GM19452 (cell line): ENCODE data around the gene PMM1.
"Not testable (repeated sequence)": the region's sequence is repeated elsewhere in the genome, so short reads cannot be mapped to it uniquely, and the experiment has no call there.

Experiments
- ATAC-seq: cut with Tn5 transposase; IDR thresholded peaks from one replicate; pipeline ENCODE4 v1.9.1; 2021; ENCODE audit not compliant: unreplicated experiment

The PMM1 gene

GRCh38 chr22:41589391-41590241 lies at the start of gene PMM1:
Gene PMM1, minus strand, starts transcription at chr22:41589840. Its CDS starts 35 bp downstream, at chr22:41589805.
- peak; percentile 88 for ATAC-seq

DNA sequence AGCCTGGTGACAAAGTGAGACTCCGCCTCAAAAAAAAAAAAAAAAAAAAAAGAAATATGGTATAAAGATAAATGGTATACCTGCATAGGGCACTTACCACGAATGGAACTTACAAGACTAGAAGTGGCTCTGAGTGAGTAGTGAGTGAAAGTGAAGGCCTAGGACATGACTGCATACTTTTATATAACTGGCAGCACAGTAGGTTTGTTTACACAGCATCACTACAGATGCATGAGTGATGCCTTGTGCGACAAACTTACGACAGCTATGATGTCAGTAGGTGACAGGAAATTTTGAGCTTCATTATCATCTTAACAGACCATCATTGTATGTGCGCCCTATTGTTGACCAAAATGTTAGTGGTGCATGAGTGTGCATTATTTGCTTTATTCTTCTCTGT lies 49.1 kb upstream of the PMM1 start:
- no peak for ATAC-seq

DNA sequence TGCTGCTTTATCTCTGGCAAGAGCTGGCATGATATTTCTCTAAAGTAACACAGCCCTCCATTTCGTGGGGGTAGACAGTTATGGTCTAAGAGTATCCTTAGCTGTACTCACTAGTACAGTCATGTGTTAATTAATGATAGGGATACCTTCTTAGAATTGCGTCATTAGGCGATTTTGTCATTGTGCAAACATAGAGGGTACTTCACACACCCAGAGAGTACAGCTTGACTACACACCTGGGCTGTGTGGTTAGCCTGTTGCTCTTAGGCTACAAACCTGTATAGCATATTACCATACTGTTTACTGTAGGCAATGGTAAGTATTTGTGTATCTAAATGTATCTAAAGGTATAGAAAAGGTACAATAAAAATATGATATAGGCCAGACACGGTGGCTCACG lies 48.5 kb upstream of the PMM1 start:
- no peak for ATAC-seq

DNA sequence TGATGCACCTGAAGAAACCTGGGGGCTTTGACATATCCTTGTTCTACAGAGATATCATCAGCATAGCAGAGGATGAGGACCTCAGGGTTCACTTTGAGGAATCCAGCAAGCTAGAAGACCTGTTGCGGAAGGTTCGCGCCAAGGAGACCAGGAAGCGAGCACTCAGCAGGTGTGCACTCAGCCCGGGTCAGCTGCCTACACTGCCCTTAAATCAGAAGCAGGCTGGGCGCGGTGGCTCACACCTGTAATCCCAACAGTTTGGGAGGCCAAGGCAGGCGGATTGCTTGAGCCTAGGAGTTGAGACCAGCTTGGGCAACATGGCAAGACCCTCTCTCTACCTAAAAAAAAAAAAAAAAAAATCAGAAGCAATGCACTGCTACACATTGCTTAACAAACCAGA lies 48.0 kb upstream of the PMM1 start:
- not testable (repeated sequence) for ATAC-seq

GRCh38 chr22:41636467-41636866 lies 46.8 kb upstream of the PMM1 start:
- no peak for ATAC-seq

DNA sequence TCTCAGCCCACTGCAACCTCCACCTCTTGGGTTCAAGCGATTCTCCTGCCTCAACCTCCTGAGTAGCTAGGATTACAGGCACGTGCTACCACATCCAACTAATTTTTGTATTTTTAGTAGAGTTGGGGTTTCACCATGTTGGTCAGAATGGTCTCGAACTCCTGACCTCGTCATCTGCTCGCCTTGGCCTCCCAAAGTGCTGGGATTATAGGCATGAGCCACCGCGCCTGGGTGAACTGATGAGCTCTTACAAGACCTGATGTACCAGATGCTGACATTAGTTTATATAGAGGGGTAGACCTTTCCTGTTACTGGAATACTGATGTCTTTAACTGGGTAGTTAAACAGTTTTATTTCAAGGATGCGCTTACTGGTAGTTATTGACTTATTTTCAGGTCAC lies 45.0 kb upstream of the PMM1 start:
- not testable (repeated sequence) for ATAC-seq

GRCh38 chr22:41631615-41632014 lies 42.0 kb upstream of the PMM1 start:
- ATAC-seq, result not testable (repeated sequence)

DNA sequence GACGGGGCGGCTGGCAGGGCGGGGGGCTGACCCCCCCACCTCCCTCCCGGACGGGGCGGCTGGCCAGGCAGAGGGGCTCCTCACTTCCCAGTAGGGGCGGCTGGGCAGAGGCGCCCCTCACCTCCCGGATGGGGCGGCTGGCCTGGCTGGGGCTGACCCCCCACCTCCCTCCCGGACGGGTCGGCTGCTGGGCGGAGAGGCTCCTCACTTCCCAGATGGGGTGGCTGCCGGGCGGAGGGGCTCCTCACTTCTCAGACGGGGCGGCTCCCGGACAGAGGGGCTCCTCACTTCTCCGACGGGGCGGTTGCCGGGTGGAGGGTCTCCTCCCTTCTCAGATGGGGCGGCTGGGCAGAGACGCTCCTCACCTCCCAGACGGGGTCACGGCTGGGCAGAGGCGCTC lies 41.5 kb upstream of the PMM1 start:
- not testable (repeated sequence) for ATAC-seq

GRCh38 chr22:41625577-41625976 lies 35.9 kb upstream of the PMM1 start:
- no peak for ATAC-seq

DNA sequence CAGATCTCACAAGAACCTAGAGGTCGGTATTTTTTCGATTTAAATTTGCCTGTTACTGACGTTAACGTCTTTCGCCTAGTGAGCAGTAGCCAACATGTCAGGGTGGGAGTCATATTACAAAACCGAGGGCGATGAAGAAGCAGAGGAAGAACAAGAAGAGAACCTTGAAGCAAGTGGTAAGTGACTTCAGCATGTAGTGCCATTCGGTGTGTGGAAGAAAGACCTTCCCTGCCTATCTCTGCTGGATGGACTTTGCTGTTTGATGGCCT lies 32.2 kb upstream of the PMM1 start:
- no peak for ATAC-seq

DNA sequence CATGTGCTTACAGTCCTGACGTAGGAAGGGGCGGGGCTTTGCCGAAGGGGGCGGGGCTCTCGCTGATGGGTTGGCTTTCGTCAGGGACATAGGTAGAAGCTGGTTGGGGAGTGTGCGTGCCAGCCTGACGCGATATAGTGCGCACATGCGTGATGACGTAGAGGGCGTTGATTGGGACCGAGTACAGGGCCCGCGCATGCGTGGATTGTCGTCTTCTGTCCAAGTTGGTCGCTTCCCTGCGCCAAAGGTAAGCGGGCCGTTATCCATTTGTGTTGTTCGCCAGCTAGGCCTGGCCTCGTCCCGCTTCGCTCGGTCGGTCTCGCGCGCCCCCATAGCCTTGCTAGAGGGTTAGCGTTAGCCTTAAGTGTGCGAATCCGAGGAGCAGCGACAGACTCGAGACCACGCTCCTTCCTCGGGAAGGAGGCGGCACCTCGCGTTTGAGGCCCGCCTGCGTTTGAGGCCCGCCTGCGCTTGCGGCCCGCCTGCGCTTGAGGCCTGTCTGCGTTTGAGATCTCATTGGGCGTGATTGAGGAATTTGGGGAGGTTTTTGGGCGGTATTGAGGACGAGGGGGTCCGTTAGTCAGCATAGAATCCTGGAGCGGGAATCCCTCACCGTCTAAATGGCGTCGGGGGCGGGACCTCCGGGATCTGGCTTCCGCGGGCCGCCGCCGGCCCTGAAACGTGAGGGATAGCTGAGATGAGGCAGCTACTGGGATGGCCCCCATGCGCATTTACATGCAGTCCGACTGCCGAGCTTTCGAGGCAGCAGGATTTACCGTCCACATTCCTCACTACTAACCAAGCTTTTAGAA lies 31.7 kb upstream of the PMM1 start, which contains the start of gene XRCC6:
Gene XRCC6 (plus strand): TSS at position 197 of the 812 bp plus-strand sequence. CDS start 710 bp downstream, outside the sequence.
- peak; percentile 71 for ATAC-seq

GRCh38 chr22:41620589-41621098 lies 31.0 kb upstream of the PMM1 start, which contains the start of gene DESI1:
Gene DESI1, minus strand, starts transcription at chr22:41621043. Its CDS starts 204 bp downstream, at chr22:41620839.
- peak; percentile 21 for ATAC-seq

DNA sequence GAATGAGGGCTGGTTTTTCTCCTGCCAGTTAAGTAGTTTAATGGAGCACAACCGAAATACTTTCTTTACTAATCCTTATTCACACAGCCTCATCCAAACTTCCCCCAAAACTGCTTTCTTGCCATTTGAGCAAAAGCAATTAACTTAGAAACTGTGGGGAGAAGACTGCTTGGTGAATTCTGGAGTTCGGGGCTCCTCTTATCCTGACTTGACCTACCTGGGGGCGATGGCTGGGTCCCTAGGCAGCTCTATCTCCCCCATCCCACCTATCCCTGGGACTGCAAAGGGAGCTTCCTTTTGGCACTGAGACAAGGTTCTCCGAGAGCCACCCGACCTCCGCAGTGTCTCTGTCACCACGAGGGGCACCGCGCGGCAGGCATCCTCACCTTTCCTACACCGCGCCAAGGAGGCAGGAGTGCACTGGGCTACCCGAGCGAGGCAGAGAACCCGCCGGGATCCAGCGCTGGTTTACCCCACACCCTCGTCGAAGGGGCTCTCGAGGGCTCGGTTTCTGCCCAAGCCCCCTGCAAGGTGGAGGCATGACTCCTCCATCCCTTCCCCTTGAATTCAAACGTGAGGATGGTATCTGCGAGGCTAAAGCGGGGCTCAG lies 30.4 kb upstream of the PMM1 start:
- ATAC-seq, result peak; percentile 15

DNA sequence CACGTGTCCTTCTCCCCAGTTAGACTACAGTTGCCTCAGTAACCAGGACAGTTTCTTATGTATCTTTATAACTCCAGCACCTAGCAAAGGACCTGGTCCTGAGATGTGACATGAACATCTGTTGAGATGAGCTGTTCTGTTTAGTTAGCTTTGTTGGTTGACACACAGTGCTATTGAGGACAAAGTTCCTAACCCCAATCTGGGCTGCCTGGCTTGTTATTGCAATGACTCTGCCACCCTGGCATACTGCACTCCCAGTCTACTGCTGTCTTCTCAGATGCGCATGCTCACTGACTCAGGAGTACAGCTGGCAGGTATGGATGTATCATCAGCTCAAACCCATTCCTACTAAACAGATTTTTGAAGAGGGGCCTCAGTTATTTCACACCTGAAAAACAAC lies 23.8 kb upstream of the PMM1 start:
- ATAC-seq, result no peak

DNA sequence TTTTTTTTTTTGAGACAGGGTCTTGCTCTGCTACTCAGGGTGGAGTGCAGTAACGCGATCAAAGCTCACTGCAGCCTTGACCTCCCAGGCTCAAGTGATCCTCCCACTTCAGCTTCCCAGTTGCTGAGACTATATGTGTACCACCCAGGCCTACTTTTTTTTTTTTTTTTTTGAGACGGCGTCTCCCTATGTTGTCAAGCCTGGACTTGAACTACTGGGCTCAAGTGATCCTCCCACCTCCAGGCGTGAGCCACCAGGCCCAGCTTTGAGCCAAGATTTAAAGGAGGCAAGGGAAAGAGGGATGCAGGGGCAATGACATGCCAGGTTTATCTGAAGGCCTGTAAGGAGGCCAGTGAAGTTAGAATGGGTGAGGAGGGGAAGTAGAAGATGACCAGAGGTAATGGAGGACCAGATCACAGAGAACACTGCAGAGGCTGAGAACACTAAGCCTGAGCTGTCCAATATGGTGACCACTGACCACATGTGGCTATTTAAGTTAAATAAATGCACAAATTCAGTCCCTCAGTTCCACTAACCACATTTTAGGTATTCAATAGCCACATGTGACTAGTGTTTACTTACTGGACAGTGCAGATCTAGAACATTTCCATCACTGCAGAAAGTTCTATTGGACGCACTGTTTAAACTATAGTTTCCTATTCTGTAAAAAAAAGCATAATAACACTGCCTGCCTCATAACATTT lies 23.1 kb upstream of the PMM1 start:
- no peak for ATAC-seq

DNA sequence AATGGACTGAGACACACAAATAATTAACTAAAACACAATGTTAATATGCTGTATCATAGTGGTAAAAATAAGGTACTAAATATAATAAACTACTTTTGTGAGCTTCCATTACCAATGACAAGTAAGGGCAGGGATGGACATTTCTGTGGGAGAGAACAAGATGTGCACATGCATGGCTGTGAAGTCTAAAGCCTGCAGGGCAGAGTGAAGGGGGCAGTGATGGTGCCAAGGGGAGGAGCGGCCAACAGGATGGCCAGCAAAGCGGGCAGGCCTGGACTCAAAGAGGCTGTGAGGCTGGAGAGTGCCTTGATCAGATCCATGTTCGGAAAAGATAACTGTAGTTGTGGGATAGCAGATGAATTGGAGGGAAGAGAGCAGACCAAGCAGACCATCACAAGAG lies 18.7 kb upstream of the PMM1 start:
- no peak for ATAC-seq

DNA sequence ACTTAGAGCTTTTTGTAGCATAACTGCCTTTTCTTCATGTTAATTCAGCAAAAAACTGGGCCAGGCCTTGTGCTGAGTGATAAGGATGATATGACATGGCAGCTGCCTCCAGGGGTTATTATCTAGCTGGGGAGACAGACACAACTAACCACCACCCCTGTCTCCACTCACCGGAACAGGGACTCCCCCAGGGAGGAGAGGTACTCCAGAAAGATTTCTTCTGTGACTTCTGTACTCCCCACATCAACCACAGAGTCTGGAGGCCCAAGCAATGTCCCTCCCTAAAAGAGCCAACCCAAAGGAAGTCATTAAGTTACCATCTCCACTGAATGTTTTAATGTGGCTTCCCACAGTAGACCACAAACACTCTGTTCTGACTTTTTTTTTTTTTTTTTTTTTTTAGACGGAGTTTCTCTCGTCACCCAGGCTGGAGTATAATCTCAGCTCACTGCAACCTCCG lies 14.3 kb upstream of the PMM1 start:
- ATAC-seq, result peak; percentile 87

- ATAC-seq, result no peak
These were observed 11.3 kb upstream of the PMM1 start for GRCh38 chr22:41600976-41601375.

GRCh38 chr22:41598891-41599635 lies 9.4 kb upstream of the PMM1 start:
- no peak for ATAC-seq

DNA sequence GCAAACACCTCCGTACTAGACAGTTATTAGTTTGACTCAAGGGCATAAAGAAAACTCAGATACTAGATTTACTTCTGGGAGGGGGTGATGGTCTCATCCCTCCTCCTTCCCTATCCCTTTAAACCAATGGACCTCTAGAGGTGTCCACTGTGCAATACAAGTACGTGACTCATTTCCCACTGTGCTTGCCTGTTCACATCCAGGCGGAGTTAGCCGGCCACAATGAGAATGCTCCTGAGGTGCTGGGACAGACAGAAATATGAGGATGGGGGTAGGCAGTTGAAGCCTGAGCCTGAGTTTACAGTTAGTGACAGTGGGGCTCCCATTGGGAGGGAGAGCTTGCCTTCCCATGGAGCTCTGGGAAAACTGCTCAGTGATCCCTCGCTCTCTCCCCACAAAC lies 8.4 kb upstream of the PMM1 start:
- ATAC-seq, result no peak
